ENCODE results near the gene CNOT11.

DNA sequence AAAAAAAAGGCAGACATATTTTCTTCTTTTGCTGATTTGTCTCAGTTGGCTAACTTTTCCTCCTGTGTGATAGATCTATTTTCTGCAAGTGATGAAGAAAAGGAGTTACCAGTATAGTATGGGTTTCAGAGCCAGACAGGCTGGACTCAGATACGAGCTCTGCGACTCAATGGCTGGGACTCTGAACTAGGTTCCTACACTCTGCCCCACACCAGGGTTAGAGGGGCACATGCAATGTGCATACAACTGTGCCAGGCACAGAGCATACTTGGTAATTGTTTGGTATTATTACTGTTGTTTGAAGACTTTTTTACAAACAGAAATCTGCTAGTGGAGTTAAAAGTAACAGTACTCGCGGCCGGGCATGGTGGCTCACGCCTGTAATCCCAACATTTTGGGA is 34.0 kb downstream of the CNOT11 start:
- TF ChIP-seq, protein P1, sequence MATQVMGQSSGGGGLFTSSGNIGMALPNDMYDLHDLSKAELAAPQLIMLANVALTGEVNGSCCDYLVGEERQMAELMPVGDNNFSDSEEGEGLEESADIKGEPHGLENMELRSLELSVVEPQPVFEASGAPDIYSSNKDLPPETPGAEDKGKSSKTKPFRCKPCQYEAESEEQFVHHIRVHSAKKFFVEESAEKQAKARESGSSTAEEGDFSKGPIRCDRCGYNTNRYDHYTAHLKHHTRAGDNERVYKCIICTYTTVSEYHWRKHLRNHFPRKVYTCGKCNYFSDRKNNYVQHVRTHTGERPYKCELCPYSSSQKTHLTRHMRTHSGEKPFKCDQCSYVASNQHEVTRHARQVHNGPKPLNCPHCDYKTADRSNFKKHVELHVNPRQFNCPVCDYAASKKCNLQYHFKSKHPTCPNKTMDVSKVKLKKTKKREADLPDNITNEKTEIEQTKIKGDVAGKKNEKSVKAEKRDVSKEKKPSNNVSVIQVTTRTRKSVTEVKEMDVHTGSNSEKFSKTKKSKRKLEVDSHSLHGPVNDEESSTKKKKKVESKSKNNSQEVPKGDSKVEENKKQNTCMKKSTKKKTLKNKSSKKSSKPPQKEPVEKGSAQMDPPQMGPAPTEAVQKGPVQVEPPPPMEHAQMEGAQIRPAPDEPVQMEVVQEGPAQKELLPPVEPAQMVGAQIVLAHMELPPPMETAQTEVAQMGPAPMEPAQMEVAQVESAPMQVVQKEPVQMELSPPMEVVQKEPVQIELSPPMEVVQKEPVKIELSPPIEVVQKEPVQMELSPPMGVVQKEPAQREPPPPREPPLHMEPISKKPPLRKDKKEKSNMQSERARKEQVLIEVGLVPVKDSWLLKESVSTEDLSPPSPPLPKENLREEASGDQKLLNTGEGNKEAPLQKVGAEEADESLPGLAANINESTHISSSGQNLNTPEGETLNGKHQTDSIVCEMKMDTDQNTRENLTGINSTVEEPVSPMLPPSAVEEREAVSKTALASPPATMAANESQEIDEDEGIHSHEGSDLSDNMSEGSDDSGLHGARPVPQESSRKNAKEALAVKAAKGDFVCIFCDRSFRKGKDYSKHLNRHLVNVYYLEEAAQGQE (IDR thresholded peaks at IDR 0.05; ENCODE audit: low read depth), result no peak
- TF ChIP-seq, protein P2, sequence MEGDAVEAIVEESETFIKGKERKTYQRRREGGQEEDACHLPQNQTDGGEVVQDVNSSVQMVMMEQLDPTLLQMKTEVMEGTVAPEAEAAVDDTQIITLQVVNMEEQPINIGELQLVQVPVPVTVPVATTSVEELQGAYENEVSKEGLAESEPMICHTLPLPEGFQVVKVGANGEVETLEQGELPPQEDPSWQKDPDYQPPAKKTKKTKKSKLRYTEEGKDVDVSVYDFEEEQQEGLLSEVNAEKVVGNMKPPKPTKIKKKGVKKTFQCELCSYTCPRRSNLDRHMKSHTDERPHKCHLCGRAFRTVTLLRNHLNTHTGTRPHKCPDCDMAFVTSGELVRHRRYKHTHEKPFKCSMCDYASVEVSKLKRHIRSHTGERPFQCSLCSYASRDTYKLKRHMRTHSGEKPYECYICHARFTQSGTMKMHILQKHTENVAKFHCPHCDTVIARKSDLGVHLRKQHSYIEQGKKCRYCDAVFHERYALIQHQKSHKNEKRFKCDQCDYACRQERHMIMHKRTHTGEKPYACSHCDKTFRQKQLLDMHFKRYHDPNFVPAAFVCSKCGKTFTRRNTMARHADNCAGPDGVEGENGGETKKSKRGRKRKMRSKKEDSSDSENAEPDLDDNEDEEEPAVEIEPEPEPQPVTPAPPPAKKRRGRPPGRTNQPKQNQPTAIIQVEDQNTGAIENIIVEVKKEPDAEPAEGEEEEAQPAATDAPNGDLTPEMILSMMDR (IDR thresholded peaks at IDR 0.05 in 2 of 3, conservative IDR thresholded peaks at IDR 0.05 in 1 of 3; ENCODE audit: borderline replicate concordance in 1 of 3, insufficient read depth in 1 of 3, low read depth in 2 of 3, low read length in 2 of 3), result no peak
- no peak for TF ChIP-seq POLR2A (IDR thresholded peaks at IDR 0.05; ENCODE audit: borderline replicate concordance, extremely low read depth, insufficient read depth, insufficient read length)
- TF ChIP-seq RAD21 (IDR thresholded peaks at IDR 0.05; ENCODE audit: low read depth), result no peak
- TF ChIP-seq POLR2AphosphoS5 (IDR thresholded peaks at IDR 0.05; ENCODE audit: low read depth, low read length), result no peak
- TF ChIP-seq ZFX (IDR thresholded peaks at IDR 0.05), result no peak

Data from HCT116 (cell line).